Stimulated activated naive CD4-positive, alpha-beta T cell (primary cell): ENCODE data around the gene SLBP.
"Not testable (repeated sequence)": the region's sequence is repeated elsewhere in the genome, so short reads cannot be mapped to it uniquely, and the experiment has no call there.

Source experiments
- DNase-seq, 6 experiments: peaks; one replicate each; lab custom pipeline; 2025; lab: John Stamatoyannopoulos, UW

Gene SLBP

DNA sequence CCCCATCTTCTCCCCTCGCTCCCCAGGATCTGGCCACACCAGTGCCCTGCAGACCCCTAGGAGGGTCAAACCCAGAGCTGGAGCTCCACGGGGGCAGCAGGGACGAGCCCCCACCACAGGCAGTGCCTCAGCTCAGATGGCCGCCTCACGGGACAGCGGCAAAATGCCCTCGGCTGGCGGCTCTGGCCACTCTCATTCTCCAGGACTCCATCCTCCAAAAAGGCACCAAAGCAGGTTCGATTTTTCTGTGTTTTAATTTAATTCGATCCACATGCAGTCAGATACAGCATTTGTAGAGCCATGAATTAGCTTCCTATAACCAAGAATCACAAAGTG is 36.3 kb downstream of the SLBP start:
- DNase-seq = no peak

DNA sequence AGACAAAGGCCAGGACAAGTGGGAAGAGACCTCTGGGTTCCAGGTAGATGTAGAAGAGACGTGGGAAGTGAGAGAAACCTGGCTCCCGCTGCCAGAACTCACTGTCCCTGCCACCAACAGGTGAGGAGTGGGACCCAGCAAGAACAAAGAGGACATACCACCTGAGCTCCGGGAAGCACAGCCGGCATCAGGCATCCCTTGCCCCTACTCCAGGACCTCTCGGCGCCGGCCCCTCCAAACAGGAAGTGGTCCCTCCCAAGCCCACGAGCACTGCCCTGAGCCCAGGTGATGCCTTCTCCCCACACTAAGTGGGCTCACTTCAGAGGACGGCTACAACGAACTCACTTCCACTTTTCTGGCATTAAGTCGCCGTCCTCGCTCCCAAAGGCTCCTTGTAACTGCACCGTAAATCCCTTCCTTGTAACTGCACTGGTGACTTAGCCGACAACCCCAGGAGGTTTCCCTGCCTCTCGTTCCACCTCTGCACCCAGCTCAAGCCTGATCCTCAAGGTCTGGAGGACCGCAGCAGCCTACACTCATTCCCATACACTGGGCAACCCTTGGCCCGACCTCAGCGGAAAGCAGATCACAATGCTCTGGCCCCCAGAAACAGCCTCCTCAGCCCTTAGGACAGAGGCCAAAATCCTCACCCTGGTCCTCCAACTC is 36.9 kb downstream of the SLBP start:
- no peak for DNase-seq

GRCh38 chr4:1674682-1675081 is 37.4 kb downstream of the SLBP start:
- DNase-seq = no peak

GRCh38 chr4:1673671-1674070 is 38.4 kb downstream of the SLBP start:
- DNase-seq = no peak

DNA sequence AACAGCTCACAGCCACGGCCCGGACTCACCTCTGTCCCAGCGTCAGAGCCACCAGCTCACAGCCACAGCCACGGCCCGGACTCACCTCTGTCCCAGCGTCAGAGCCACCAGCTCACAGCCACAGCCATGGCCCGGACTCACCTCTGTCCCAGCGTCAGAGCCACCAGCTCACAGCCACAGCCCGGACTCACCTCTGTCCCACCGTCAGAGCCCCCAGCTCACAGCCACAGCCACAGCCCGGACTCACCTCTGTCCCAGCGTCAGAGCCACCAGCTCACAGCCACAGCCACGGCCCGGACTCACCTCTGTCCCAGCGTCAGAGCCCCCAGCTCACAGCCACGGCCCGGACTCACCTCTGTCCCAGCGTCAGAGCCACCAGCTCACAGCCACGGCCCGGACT is 41.1 kb downstream of the SLBP start:
- DNase-seq = not testable (repeated sequence)

GRCh38 chr4:1670279-1670678 is 41.8 kb downstream of the SLBP start:
- no peak for DNase-seq

GRCh38 chr4:1669850-1670249 is 42.3 kb downstream of the SLBP start:
- DNase-seq = no peak

- DNase-seq = no peak
Measured at GRCh38 chr4:1669270-1669669, 42.8 kb downstream of the SLBP start.

DNA sequence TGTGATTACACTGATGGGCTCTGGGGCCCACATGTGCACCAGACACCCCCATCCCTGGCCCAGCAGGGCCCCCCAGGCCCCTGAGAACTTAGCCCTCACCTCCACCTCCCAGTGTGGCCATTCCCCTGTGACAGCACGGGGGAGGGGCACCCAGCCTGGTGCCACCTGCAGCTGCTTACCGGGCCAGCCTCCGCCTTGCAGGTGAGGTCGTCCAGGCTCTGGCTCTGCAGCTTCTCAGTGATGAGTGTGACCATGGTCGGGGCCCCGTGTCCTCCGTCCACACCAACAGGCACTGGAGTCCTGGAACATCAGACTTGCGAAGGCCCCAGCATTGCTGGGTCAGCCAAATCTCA is 43.7 kb downstream of the SLBP start:
- DNase-seq = no peak

- no peak for DNase-seq
Measured at GRCh38 chr4:1667273-1667672, 44.8 kb downstream of the SLBP start.

- DNase-seq = no peak
Measured at GRCh38 chr4:1666391-1666790, 45.7 kb downstream of the SLBP start.

DNA sequence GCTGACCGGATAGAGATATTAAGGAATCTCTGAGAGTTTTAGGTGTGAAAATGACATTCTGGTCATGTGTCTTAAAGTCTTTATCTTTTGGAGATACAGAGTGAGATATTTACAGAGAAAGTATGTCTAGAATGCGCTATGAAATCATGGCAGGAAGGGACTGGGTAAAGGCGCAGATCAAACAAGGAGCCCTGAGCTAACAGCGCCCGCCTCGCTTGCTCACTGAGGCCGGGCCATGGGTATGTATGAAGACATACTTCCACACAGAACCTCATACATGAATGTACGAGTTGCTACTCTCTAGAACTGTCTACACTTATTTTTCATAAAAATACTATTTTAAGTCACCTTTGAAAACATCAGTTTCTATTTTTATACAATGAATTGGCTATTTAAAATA is 48.0 kb downstream of the SLBP start:
- no peak for DNase-seq

GRCh38 chr4:1663549-1663948 is 48.6 kb downstream of the SLBP start:
- DNase-seq = no peak

DNA sequence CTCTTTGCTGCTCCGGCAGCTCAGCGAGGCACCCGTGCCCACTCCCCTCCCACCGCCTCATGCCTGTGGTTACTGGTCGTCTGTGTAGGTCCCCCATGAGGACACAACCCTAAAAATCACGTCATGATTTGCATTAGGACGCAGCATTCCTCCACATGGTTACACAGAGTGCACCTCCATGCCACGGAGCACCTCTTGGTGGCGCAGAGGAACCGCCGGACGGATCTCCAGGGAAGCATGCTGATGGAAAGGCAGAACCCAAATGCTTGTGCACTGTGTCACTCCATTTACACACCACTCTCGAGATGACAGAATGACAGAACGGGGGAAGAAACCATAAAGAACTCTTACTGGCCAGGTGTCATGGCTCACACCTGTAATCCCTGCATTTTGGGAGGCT is 50.4 kb downstream of the SLBP start:
- DNase-seq = no peak

- DNase-seq = no peak
Measured at GRCh38 chr4:1660948-1661677, 51.0 kb downstream of the SLBP start.

- DNase-seq = no peak
Measured at GRCh38 chr4:1659104-1660043, 52.7 kb downstream of the SLBP start.

DNA sequence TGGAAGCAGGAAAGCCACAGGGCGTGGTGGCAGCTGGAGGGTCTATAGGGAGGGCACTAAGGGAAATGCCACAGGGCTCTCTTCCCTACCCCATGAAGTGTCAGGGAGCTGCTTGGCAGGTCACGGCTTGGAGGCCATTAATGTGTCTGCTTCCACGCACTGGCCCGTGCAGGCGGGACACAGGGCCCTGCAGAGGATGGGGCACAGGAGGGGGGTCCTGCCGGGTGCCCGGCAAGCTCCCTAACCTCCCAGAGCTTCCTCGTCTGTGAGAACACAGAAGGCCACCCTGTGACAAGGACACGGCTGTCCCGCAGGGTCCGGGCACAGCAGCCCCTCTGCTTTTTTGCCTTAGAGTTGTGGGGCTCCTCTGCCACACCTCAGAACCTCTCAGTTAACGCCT is 53.5 kb downstream of the SLBP start:
- no peak for DNase-seq

DNA sequence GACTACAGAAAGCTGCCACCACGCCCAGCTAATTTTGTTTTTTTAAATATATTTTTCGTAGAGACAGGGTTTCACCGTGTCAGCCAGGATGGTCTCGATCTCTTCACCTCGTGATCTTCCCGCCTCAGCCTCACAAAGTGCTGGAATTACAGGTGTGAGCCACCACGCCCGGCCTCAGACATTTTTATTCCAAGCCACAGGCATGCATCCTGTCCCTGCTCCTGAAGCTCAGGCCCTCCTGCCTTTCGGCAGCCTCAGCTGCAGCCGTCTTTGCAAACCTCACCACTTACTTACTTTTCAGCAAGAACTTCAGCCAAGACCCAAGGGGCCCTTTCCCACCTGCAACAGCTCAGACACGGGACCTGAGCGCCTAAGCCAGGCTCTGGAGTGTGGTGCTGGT is 54.0 kb downstream of the SLBP start:
- no peak for DNase-seq

- no peak for DNase-seq
Measured at GRCh38 chr4:1656986-1657385, 55.1 kb downstream of the SLBP start.

GRCh38 chr4:1656132-1656531 is 56.0 kb downstream of the SLBP start:
- no peak for DNase-seq

DNA sequence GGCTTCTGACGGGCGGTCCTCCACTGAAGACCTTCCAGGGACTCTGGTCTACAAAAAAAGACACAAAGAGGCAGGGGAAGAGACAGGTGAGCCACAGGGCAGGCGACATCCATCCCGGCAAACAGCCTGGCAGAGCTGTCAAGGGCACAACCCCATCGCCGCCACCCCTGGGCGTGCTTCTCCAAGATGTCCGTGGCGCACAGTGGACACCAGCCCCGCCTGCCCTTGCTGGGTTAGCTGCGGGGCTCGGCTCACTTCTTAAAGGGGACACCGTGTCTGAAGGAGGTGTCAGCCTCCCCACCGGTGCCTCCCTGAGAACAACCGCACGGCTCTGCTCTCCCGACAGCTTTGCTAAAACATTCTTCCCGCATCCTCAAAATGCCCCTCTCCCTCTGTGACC is 56.4 kb downstream of the SLBP start:
- DNase-seq = no peak

DNA sequence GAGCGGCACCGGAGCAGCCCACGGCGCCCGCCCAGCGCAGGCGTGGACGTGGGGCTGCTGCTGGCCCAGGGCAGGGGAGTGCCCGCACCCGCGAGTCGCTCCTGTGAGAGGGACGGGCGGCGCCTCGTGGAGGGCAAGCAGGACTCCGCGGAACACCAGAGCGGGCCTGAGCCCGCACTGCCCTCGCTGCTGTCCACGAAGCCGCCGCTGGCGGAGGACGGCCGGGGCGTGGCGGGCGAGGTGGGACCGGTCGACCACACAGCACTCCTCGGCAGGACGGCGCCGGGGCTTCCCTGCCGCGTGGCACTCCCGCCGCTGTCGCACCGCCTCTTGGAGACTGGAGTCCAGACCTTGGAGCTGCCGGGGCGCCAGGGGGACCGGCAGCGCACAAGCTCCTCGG is 57.0 kb downstream of the SLBP start:
- no peak for DNase-seq
